Activated CD4-positive, alpha-beta T cell treated with anti-CD3 and anti-CD28 coated beads, Interleukin-10, Interleukin-2, amounts not matched to agents 100 ng/mL and 50 ng/mL, durations not matched to agents 16 hours and 8 hours (primary cell): ENCODE data around the gene CD86.

ENCODE experiments used
- DNase-seq: peaks from one replicate; pipeline ENCODE4 v3.0.0-alpha.2; 2020

Gene CD86

DNA sequence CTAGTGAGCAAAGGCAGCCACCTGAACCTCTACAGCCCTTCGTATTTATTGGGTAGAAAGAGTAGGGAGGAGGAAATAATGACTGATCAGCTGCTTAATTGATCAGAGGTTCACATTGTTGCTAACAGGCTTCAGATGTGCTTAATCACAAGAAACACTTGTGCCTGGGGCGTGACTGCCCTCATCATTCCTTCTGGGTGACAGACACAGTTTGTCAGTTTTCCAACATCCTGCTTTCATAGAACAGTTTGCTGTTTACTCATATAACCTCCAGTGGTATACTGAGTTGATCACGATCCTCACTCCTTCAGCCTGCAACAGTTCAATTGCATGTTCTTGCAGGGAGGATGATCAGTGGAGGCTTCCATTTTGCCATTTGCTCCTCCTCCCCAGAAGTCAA lies 114.7 kb downstream of the CD86 start:
- no peak for DNase-seq
